Measurements from ENCODE around the gene MFSD6L. TPM values are rescaled to one million over a fixed set of nuclear protein-coding genes. Genes with fewer than 3 reads are reported as not detected.

The MFSD6L gene, protein sequence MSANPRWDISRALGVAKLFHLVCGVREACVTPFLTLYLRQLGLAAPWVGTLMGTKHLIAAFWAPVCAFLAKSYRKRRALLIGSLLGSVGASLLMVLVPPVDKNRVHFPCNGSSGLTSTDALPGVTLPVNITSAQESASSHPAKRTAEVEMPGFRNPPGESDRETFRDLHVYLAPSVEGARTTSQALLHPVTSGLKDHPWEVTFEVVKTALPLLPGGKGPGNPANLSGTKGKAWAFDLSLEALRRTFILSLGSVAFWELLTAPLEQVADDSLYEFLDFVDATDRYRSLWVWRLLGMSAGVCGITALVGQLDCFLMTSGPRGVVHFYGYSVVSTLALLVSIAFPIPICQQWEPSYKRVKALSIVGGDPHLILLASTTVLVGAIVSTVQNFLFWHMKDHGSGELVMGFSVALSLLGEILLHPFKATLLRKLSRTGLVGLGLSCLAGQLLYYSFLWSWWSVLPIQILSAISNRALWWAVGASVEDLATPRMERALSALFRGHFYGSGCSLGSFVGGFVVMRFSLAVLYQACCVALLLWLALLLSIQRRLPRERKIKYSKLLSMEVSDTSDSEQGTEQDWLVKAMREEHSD
- not detected for total RNA-seq

- no peaks in the 10 kb centered on the region for H3K36me3 ChIP-seq
- H3K9me3 ChIP-seq: no peaks in the 10 kb centered on the region
- H3K4me3 ChIP-seq: peak within 1 kb of the TSS in 1 of 2 donors; percentile 1
- intact Hi-C loops (cut with DNase I): no loop called here
- no peak for DNase-seq (ENCODE audit: low spot score in 2 of 2)
- H3K27ac ChIP-seq: no peak within 1 kb of the TSS
- H3K27me3 ChIP-seq: peaks cover 5% of the 10 kb centered on the region
- no peaks in the 10 kb centered on the region for H3K4me1 ChIP-seq
- no peak for TF ChIP-seq CTCF (IDR thresholded peaks at IDR 0.05)
Observed at GRCh38 chr17:8798846-8799569, at the start of gene MFSD6L. Gene MFSD6L, minus strand, starts transcription at chr17:8799365. Its CDS starts 245 bp downstream, at chr17:8799120.

- Histone ChIP-seq H3K27me3 (no peaks in the 10 kb centered on the region), H3K4me3 (no peak overlapping the region), H3K9me3 (no peaks in the 10 kb centered on the region), H3K36me3 (no peaks in the 10 kb centered on the region), H3K27ac (no peak overlapping the region), H3K4me1 (no peaks in the 10 kb centered on the region)
- intact Hi-C loops (cut with DNase I): no loop called here
- no peak for TF ChIP-seq CTCF (IDR thresholded peaks at IDR 0.05)
- DNase-seq (ENCODE audit: low spot score in 2 of 2): peak in 1 of 2 donors; percentile 5
Observed at GRCh38 chr17:8847891-8848290, 48.7 kb upstream of the MFSD6L start.

- Histone ChIP-seq H3K36me3 (no peaks in the 10 kb centered on the region), H3K9me3 (no peaks in the 10 kb centered on the region), H3K4me3 (no peak overlapping the region), H3K27ac (no peak overlapping the region), H3K27me3 (no peaks in the 10 kb centered on the region), H3K4me1 (no peaks in the 10 kb centered on the region)
- DNase-seq (ENCODE audit: low spot score in 2 of 2): peak in 1 of 2 donors; percentile 18
- intact Hi-C loops (cut with DNase I): no loop called here
- TF ChIP-seq CTCF (IDR thresholded peaks at IDR 0.05): no peak
Observed at GRCh38 chr17:8846768-8847211, 47.6 kb upstream of the MFSD6L start.

DNA sequence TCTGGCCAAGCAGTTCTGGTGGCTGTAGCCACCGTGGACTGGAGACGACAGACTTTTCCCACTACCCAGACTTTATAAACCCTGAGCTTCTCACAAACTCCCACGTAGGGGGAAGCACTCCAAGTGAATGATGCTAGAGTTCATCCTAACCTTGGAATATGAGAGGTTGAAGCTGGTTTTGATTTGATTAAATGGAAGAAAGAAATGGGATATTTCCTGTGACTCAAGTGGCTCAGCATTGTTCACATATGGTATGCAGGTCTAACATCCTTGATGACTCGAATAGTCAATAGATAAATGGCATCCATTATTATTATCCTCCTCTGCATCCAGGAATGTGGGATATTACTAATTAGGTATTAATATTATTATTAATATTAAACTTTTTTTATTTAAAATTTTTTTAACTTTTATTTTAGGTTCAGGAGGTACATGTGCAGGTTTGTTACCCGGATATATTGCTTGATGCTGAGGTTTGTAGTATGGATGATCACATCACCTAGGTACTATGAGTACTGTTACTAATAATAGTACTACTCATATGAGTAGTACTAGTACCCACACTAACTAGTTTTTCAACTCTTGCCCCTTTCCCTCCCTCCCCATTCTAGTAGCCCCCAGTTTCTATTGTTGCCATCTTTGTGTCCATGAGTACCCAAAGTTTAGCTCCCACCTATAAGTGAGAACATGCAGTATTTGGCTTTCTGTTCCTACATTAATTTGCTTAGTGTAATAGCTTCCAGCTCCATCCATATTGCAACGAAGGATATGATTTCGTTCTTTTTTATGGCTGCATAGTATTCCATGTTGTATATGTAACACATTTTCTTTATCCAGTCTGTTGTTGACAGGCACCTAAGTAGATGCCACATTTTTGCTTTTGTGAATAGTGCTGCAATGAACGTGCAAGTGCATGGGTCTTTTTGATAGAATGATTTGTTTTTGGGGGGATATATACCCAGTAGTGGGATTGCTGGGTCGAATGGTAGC lies 45.4 kb upstream of the MFSD6L start:
- no peaks in the 10 kb centered on the region for H3K9me3 ChIP-seq
- intact Hi-C loops (cut with DNase I): no loop called here
- no peaks in the 10 kb centered on the region for H3K4me1 ChIP-seq
- no peaks in the 10 kb centered on the region for H3K27me3 ChIP-seq
- TF ChIP-seq CTCF (IDR thresholded peaks at IDR 0.05): no peak
- no peak overlapping the region for H3K4me3 ChIP-seq
- H3K27ac ChIP-seq: no peak overlapping the region
- no peaks in the 10 kb centered on the region for H3K36me3 ChIP-seq
- peak in 1 of 2 donors; percentile 3 for DNase-seq (ENCODE audit: low spot score in 2 of 2)

- peak in 1 of 2 donors; percentile 1 for DNase-seq (ENCODE audit: low spot score in 2 of 2)
- TF ChIP-seq CTCF (IDR thresholded peaks at IDR 0.05): no peak
- no peaks in the 10 kb centered on the region for H3K9me3 ChIP-seq
- intact Hi-C loops (cut with DNase I): no loop called here
- H3K4me3 ChIP-seq: no peak overlapping the region
- no peaks in the 10 kb centered on the region for H3K27me3 ChIP-seq
- no peaks in the 10 kb centered on the region for H3K4me1 ChIP-seq
- H3K36me3 ChIP-seq: no peaks in the 10 kb centered on the region
- no peak overlapping the region for H3K27ac ChIP-seq
Observed at GRCh38 chr17:8843344-8843743, 44.2 kb upstream of the MFSD6L start.
